ENCODE data around the gene ZFP42. TPM values are rescaled to one million over a fixed set of nuclear protein-coding genes. Genes with fewer than 3 reads are reported as not detected.
"Not testable (repeated sequence)": the region's sequence is repeated elsewhere in the genome, so short reads cannot be mapped to it uniquely, and the experiment has no call there.

Gene ZFP42
- polyA plus RNA-seq, 2 of the 4 experiments (the other 2 are of a cell fraction), result not detected

- Histone ChIP-seq H3K4me2 (no peak overlapping the region), H3K27ac (no peak overlapping the region), H3K4me1 (no peaks in the 10 kb centered on the region), H3K4me3 (no peak overlapping the region), H3K9me3 (no peaks in the 10 kb centered on the region)
- no peak for FAIRE-seq
- DNase-seq (ENCODE audit: low read depth in 1 of 2, low spot score in 1 of 2), result no peak
- WGBS (ENCODE audit: missing lambda C conversion rate), result 92% methylated on average over 10 of the region's 15 CpGs
- POLR2A ChIA-PET, result no interaction called here
- no peak for ATAC-seq
- no peak for TF ChIP-seq KDM5A (IDR thresholded peaks at IDR 0.05)
- CTCF ChIA-PET, result interaction anchor here (0.6 kb wide), 1 partner anchor 54 kb away, joined by 3 read pairs; no protein-coding TSS in a partner anchor
Observed at GRCh38 chr4:188042191-188042590, 46.6 kb downstream of the ZFP42 start.

GRCh38 chr4:188043154-188043553 is 47.6 kb downstream of the ZFP42 start:
- FAIRE-seq (no peak), ATAC-seq (no peak), DNase-seq (ENCODE audit: low read depth in 1 of 2, low spot score in 1 of 2) (no peak)
- POLR2A ChIA-PET, result no interaction called here
- Histone ChIP-seq H3K9me3 (no peaks in the 10 kb centered on the region), H3K4me3 (no peak overlapping the region), H3K4me1 (no peaks in the 10 kb centered on the region), H3K4me2 (no peak overlapping the region), H3K27ac (no peak overlapping the region)
- no peak for TF ChIP-seq RAD21 (conservative IDR thresholded peaks at IDR 0.05 in 1 of 2, IDR thresholded peaks at IDR 0.05 in 1 of 2)
- WGBS (ENCODE audit: missing lambda C conversion rate), result 82% methylated on average over 5 of the region's 5 CpGs
- CTCF ChIA-PET, result interaction anchor here (0.7 to 1.0 kb wide), 2 partner anchors 32 to 1898 kb away, joined by 3 read pairs; no protein-coding TSS in a partner anchor

GRCh38 chr4:188045461-188045860 is 49.9 kb downstream of the ZFP42 start:
- H3K4me3 ChIP-seq; H3K4me2 ChIP-seq; CTCF ChIA-PET; POLR2A ChIA-PET; DNase-seq (ENCODE audit: low read depth in 1 of 2, low spot score in 1 of 2); FAIRE-seq; H3K27ac ChIP-seq; H3K9me3 ChIP-seq; ATAC-seq; H3K4me1 ChIP-seq: not testable (repeated sequence)
- 86% methylated on average over 10 of the region's 10 CpGs for WGBS (ENCODE audit: missing lambda C conversion rate)

GRCh38 chr4:188046657-188047056 is 51.1 kb downstream of the ZFP42 start:
- FAIRE-seq, result no peak
- CTCF ChIA-PET, result interaction anchor here (0.6 to 1.9 kb wide), 2 partner anchors 11 to 940 kb away, joined by 3 to 5 read pairs; no protein-coding TSS in a partner anchor
- WGBS (ENCODE audit: missing lambda C conversion rate), result 74% methylated on average over 3 of the region's 3 CpGs

GRCh38 chr4:188053302-188053701 is 57.7 kb downstream of the ZFP42 start:
- FAIRE-seq (no peak), DNase-seq (ENCODE audit: low read depth in 1 of 2, low spot score in 1 of 2) (no peak), ATAC-seq (no peak)
- H3K4me1 ChIP-seq, result no peaks in the 10 kb centered on the region
- no peak overlapping the region for H3K27ac ChIP-seq
- H3K9me3 ChIP-seq, result no peaks in the 10 kb centered on the region
- H3K4me2 ChIP-seq, result no peak overlapping the region
- no peak for TF ChIP-seq JUNB (IDR thresholded peaks at IDR 0.05)
- TF ChIP-seq RFX5 (IDR thresholded peaks at IDR 0.05), result no peak
- no peak for TF ChIP-seq E2F6 (IDR thresholded peaks at IDR 0.05; ENCODE audit: borderline replicate concordance, low read depth)
- no peak for TF ChIP-seq MAFK (IDR thresholded peaks at IDR 0.05; ENCODE audit: partially characterized antibody)
- TF ChIP-seq PBX3 (IDR thresholded peaks at IDR 0.05), result no peak
- no peak for TF ChIP-seq NFE2L2 (conservative IDR thresholded peaks at IDR 0.05; ENCODE audit: low read length)
- TF ChIP-seq CHD2 (IDR thresholded peaks at IDR 0.05; ENCODE audit: low read length, partially characterized antibody), result no peak
- no peak for TF ChIP-seq CBX8 (IDR thresholded peaks at IDR 0.05)
- no peak for TF ChIP-seq RAD21 (conservative IDR thresholded peaks at IDR 0.05 in 1 of 2, IDR thresholded peaks at IDR 0.05 in 1 of 2)
- TF ChIP-seq TFCP2L1 (CRISPR knock-in tag; IDR thresholded peaks at IDR 0.05), result no peak
- no peak for TF ChIP-seq RARB (CRISPR knock-in tag; IDR thresholded peaks at IDR 0.05)
- TF ChIP-seq KDM5A (IDR thresholded peaks at IDR 0.05), result no peak
- 89% methylated on average over 9 of the region's 9 CpGs for WGBS (ENCODE audit: missing lambda C conversion rate)
- ChIA-PET POLR2A (no interaction called here), CTCF (no interaction called here)
- no peak overlapping the region for H3K4me3 ChIP-seq

More at GRCh38 chr4:188046657-188047056, 51.1 kb downstream of the ZFP42 start:
- ATAC-seq (no peak), DNase-seq (ENCODE audit: low read depth in 1 of 2, low spot score in 1 of 2) (no peak)
- Histone ChIP-seq H3K4me1 (no peaks in the 10 kb centered on the region), H3K27ac (no peak overlapping the region), H3K4me2 (no peak overlapping the region), H3K4me3 (no peak overlapping the region), H3K9me3 (no peaks in the 10 kb centered on the region)
- TF ChIP-seq HES2 (IDR thresholded peaks at IDR 0.05) (no peak), CHD4 (IDR thresholded peaks at IDR 0.05; ENCODE audit: borderline replicate concordance) (no peak), HOXB5 (CRISPR knock-in tag; IDR thresholded peaks at IDR 0.05) (no peak), GATA3 (IDR thresholded peaks at IDR 0.05; ENCODE audit: borderline replicate concordance) (no peak)
- POLR2A ChIA-PET, result no interaction called here

Other genes starting within 250 kb of the ZFP42 start
- 50.9 and 53.7 TPM in 2 replicates for gene TRIML2, start 113.8 kb downstream of the ZFP42 start, polyA plus RNA-seq (2011; rRNA removed)
- gene TRIML2, start 113.8 kb downstream of the ZFP42 start, polyA plus RNA-seq (2017; fragmentation: RNase III; extraction: RNeasy Plus Mini Kit Qiagen cat#74134 plus additional on column Dnase treatment), result 56.2 to 58.1 TPM (median 56.9 TPM) in 3 replicates
- gene TRIML1, start 143.7 kb downstream of the ZFP42 start, polyA plus RNA-seq (2011; rRNA removed), result not detected in 2 replicates
- not detected in 3 replicates for gene TRIML1, start 143.7 kb downstream of the ZFP42 start, polyA plus RNA-seq (2017; fragmentation: RNase III; extraction: RNeasy Plus Mini Kit Qiagen cat#74134 plus additional on column Dnase treatment)

Measured in A549 (cell line).